ENCODE data around the gene VARS1.

VARS1 gene

DNA sequence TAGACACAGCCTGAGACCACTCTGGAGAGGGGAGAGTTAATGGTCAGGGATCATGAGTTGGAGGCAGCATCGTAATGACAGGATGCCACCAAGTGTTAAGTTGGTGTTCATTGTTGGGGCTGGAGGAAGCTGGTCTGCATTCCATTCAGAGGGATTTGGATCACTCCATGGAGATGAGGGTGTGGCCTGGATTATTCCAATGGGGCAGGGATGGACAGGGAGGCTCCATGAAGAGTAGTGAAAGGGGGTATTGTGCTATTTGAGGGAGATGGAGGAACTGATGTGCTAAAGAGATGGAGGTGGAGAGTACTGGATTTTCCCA is 32.0 kb downstream of the VARS1 start:
- H3F3A ChIP-seq (ENCODE audit: control insufficient read depth, insufficient read depth) = no peaks in the 10 kb centered on the region
- H3K27ac ChIP-seq (ENCODE audit: low read depth, low read length) = no peak overlapping the region
- H3K4me2 ChIP-seq (ENCODE audit: low read length) = no peak overlapping the region
- no peaks in the 10 kb centered on the region for H3K4me1 ChIP-seq (ENCODE audit: control insufficient read depth, low read length)
- no peaks in the 10 kb centered on the region for H3K27me3 ChIP-seq (ENCODE audit: control insufficient read depth, low read length)
- TF ChIP-seq EZH2phosphoT487 (IDR thresholded peaks at IDR 0.05; ENCODE audit: borderline replicate concordance, low read length) = no peak
- TF ChIP-seq, protein P1, sequence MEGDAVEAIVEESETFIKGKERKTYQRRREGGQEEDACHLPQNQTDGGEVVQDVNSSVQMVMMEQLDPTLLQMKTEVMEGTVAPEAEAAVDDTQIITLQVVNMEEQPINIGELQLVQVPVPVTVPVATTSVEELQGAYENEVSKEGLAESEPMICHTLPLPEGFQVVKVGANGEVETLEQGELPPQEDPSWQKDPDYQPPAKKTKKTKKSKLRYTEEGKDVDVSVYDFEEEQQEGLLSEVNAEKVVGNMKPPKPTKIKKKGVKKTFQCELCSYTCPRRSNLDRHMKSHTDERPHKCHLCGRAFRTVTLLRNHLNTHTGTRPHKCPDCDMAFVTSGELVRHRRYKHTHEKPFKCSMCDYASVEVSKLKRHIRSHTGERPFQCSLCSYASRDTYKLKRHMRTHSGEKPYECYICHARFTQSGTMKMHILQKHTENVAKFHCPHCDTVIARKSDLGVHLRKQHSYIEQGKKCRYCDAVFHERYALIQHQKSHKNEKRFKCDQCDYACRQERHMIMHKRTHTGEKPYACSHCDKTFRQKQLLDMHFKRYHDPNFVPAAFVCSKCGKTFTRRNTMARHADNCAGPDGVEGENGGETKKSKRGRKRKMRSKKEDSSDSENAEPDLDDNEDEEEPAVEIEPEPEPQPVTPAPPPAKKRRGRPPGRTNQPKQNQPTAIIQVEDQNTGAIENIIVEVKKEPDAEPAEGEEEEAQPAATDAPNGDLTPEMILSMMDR (IDR thresholded peaks at IDR 0.05; ENCODE audit: low read depth, low read length, poor library complexity, severe bottlenecking) = no peak
- no peaks in the 10 kb centered on the region for H3K9me2 ChIP-seq (replicated peaks; ENCODE audit: control insufficient read depth, low read length)
- H4K20me1 ChIP-seq (ENCODE audit: control insufficient read depth, insufficient read depth, low read depth, low read length) = no peaks in the 10 kb centered on the region
- H3K4me3 ChIP-seq (ENCODE audit: low read length) = no peak overlapping the region
- peaks cover 47% of the 10 kb centered on the region for H3K36me3 ChIP-seq (ENCODE audit: control insufficient read depth, low read length)
- H3K9me3 ChIP-seq (ENCODE audit: control insufficient read depth, insufficient read depth, low read length) = no peaks in the 10 kb centered on the region
- H3K79me2 ChIP-seq (ENCODE audit: control insufficient read depth, low read length) = no peaks in the 10 kb centered on the region

DNA sequence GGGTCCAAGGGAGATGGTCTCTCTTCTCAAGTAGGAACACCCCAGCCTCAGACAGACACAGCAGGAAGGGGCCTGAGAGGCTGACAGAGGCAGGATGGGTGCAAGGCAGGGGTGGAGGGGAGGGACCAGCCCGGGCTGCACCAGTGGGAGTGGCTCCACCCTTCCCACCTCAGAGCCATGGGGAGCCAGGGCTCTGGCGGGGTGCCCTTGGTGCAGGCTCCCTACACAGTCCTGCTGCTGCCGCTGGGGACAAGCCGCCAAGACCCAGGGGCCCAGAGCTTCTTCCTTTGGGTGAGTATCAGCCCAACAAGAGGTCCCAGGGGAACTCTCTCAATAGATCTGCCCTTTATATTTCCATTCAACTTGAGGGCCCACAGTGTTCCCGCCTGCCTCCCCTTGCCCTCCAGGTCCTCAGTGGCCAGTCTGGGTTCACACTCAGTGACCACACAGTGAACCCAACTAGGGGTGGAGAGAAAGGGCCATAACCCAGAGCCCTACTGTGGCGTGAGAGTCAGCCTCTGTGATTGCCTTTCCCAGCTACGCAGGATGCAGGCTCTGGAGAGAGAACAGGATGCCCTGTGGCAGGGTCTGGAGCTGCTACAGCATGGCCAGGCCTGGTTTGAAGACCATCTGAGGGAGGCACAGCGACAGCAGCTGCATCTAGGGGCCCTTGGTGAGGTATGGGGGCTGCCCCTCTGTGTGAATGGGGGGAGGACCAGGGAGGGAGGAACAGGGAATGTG is 32.5 kb downstream of the VARS1 start:
- no peaks in the 10 kb centered on the region for H3K9me2 ChIP-seq (replicated peaks; ENCODE audit: control insufficient read depth, low read length)
- peaks cover 49% of the 10 kb centered on the region for H3K36me3 ChIP-seq (ENCODE audit: control insufficient read depth, low read length)
- no peaks in the 10 kb centered on the region for H3K27me3 ChIP-seq (ENCODE audit: control insufficient read depth, low read length)
- no peak overlapping the region for H3K4me3 ChIP-seq (ENCODE audit: low read length)
- no peak for TF ChIP-seq EZH2phosphoT487 (IDR thresholded peaks at IDR 0.05; ENCODE audit: borderline replicate concordance, low read length)
- TF ChIP-seq, protein P1 (IDR thresholded peaks at IDR 0.05; ENCODE audit: low read depth, low read length, poor library complexity, severe bottlenecking) = no peak
- no peaks in the 10 kb centered on the region for H4K20me1 ChIP-seq (ENCODE audit: control insufficient read depth, insufficient read depth, low read depth, low read length)
- H3F3A ChIP-seq (ENCODE audit: control insufficient read depth, insufficient read depth) = no peaks in the 10 kb centered on the region
- no peaks in the 10 kb centered on the region for H3K79me2 ChIP-seq (ENCODE audit: control insufficient read depth, low read length)
- no peaks in the 10 kb centered on the region for H3K4me1 ChIP-seq (ENCODE audit: control insufficient read depth, low read length)
- no peak overlapping the region for H3K4me2 ChIP-seq (ENCODE audit: low read length)
- no peak overlapping the region for H3K27ac ChIP-seq (ENCODE audit: low read depth, low read length)
- no peaks in the 10 kb centered on the region for H3K9me3 ChIP-seq (ENCODE audit: control insufficient read depth, insufficient read depth, low read length)

DNA sequence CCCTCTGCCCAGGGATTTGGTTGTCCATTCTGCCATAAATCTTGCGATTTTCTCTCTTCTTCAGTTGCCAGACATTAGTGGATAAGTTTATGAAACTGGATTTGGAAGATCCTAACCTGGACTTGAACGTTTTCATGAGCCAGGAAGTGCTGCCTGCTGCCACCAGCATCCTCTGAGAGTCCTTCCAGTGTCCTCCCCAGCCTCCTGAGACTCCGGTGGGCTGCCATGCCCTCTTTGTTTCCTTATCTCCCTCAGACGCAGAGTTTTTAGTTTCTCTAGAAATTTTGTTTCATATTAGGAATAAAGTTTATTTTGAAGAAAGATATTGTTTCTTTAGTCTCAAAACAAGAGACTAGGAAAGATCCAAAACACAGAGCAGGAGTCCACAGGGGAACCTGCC is 33.2 kb downstream of the VARS1 start, which contains the start of gene SAPCD1:
Gene SAPCD1 (plus strand): TSS at position 301 of the 400 bp plus-strand sequence. CDS start 399 bp downstream, outside the sequence.
- no peaks in the 10 kb centered on the region for H3K27me3 ChIP-seq (ENCODE audit: control insufficient read depth, low read length)
- H3K4me1 ChIP-seq (ENCODE audit: control insufficient read depth, low read length) = no peaks in the 10 kb centered on the region
- no peaks in the 10 kb centered on the region for H3K9me3 ChIP-seq (ENCODE audit: control insufficient read depth, insufficient read depth, low read length)
- no peaks in the 10 kb centered on the region for H3K79me2 ChIP-seq (ENCODE audit: control insufficient read depth, low read length)
- TF ChIP-seq EZH2phosphoT487 (IDR thresholded peaks at IDR 0.05; ENCODE audit: borderline replicate concordance, low read length) = no peak
- TF ChIP-seq, protein P1 (IDR thresholded peaks at IDR 0.05; ENCODE audit: low read depth, low read length, poor library complexity, severe bottlenecking) = no peak
- no peaks in the 10 kb centered on the region for H4K20me1 ChIP-seq (ENCODE audit: control insufficient read depth, insufficient read depth, low read depth, low read length)
- H3F3A ChIP-seq (ENCODE audit: control insufficient read depth, insufficient read depth) = no peaks in the 10 kb centered on the region
- no peaks in the 10 kb centered on the region for H3K9me2 ChIP-seq (replicated peaks; ENCODE audit: control insufficient read depth, low read length)
- H3K27ac ChIP-seq (ENCODE audit: low read depth, low read length) = no peak within 1 kb of the TSS
- H3K4me3 ChIP-seq (ENCODE audit: low read length) = no peak within 1 kb of the TSS
- no peak within 1 kb of the TSS for H3K4me2 ChIP-seq (ENCODE audit: low read length)
- H3K36me3 ChIP-seq (ENCODE audit: control insufficient read depth, low read length) = peaks cover 49% of the 10 kb centered on the region

Measured in DOHH2 (cell line).